Stimulated activated CD8-positive, alpha-beta memory T cell treated with anti-CD3 and anti-CD28 coated beads, Interleukin-7, amount 100 ng/mL, for 24 hours (primary cell): ENCODE results near the gene ZFP37.
"Not testable (repeated sequence)": the region's sequence is repeated elsewhere in the genome, so short reads cannot be mapped to it uniquely, and the experiment has no call there.

Experiments
- DNase-seq: peaks from one replicate; pipeline ENCODE4 v3.0.0-alpha.2; 2020; ENCODE audit warnings: low read depth

ZFP37 gene

GRCh38 chr9:113056191-113057106 is at the start of gene ZFP37:
ZFP37 (minus strand) TSS chr9:113056724; CDS start chr9:113056688, 36 bp downstream.
- DNase-seq: peak; percentile 41

GRCh38 chr9:113105345-113105744 is 48.8 kb upstream of the ZFP37 start:
- DNase-seq: not testable (repeated sequence)

GRCh38 chr9:113095561-113095960 is 39.0 kb upstream of the ZFP37 start:
- no peak for DNase-seq

GRCh38 chr9:113089924-113090323 is 33.4 kb upstream of the ZFP37 start:
- not testable (repeated sequence) for DNase-seq

GRCh38 chr9:113089143-113089505 is 32.6 kb upstream of the ZFP37 start:
- DNase-seq: not testable (repeated sequence)

GRCh38 chr9:113088456-113089142 is 32.1 kb upstream of the ZFP37 start:
- DNase-seq: not testable (repeated sequence)

- DNase-seq: not testable (repeated sequence)
Observed at GRCh38 chr9:113062932-113063310, 6.4 kb upstream of the ZFP37 start.

GRCh38 chr9:113062256-113062931 is 5.9 kb upstream of the ZFP37 start:
- DNase-seq: not testable (repeated sequence)

- not testable (repeated sequence) for DNase-seq
Observed at GRCh38 chr9:113061072-113061850, 4.7 kb upstream of the ZFP37 start.

- DNase-seq: not testable (repeated sequence)
Observed at GRCh38 chr9:113059581-113060284, 3.2 kb upstream of the ZFP37 start.

GRCh38 chr9:113057193-113057592 is 669 bp upstream of the ZFP37 start:
- no peak for DNase-seq

GRCh38 chr9:113042884-113043657 is 13.5 kb downstream of the ZFP37 start:
- no peak for DNase-seq

- DNase-seq: no peak
Observed at GRCh38 chr9:113026200-113026599, 30.3 kb downstream of the ZFP37 start.

- no peak for DNase-seq
Observed at GRCh38 chr9:113018247-113018646, 38.3 kb downstream of the ZFP37 start.

- DNase-seq: no peak
Observed at GRCh38 chr9:113012492-113012891, 44.0 kb downstream of the ZFP37 start.

- DNase-seq: no peak
Observed at GRCh38 chr9:113011911-113012381, 44.6 kb downstream of the ZFP37 start, which contains the start of gene ZNF883. ZNF883 (minus strand) TSS chr9:113012192.

- DNase-seq: no peak
Observed at GRCh38 chr9:113005777-113006176, 50.7 kb downstream of the ZFP37 start.

- no peak for DNase-seq
Observed at GRCh38 chr9:112997236-112997941, 59.1 kb downstream of the ZFP37 start.
